ENCODE results near the gene DPF1.

The DPF1 gene

DNA sequence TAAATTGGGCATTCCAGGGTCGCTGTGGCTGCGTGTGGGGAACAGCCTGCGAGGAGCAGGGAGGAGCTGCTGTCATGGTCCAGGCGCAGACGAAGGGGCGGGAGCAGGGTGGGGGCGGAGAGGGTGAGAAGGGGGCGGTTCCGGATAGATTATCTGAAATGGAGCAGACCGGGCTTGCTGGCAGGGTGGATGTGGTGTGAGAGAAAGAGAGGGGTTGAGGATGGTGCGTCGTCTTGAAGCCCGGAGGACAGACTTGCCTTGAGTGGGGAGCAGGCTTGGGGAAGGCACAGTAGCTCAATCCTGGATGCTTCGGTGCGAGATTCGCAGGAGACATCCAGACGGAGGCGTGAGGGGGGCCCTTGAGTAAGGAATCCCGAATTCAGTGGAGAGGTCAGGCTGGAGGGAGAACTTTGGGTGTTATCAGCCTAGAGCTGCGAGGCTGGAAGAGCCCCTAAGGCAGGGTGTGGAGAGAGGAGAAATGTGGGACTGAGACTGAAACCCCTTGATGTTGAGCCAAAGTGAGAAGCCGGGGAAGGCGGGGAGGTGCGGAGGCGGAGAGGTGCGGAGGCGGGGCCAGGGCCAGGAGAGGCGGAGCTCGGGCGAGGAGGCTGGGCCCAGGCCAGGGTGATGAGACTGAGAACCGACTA is 40.6 kb downstream of the DPF1 start:
- H3K79me2 ChIP-seq (ENCODE audit: control insufficient read depth, insufficient read depth, low read length, unreplicated experiment) = no peaks in the 10 kb centered on the region
- H3K4me3 ChIP-seq (ENCODE audit: low read depth, low read length) = no peak overlapping the region
- no peak overlapping the region for H3K27ac ChIP-seq (ENCODE audit: low read depth, low read length)
- H3K4me1 ChIP-seq (ENCODE audit: control insufficient read depth, insufficient read depth, low read length, unreplicated experiment) = no peaks in the 10 kb centered on the region
- 0 out of 2 replicates have a peak, but pooled peaks cover 3% of the 10 kb centered on the region for H3K36me3 ChIP-seq (ENCODE audit: insufficient read depth, low read length)
- H2AFZ ChIP-seq (ENCODE audit: low read length, unreplicated experiment) = no peak overlapping the region
- H3K27me3 ChIP-seq (ENCODE audit: insufficient read depth, low read length) = no peaks in the 10 kb centered on the region

DNA sequence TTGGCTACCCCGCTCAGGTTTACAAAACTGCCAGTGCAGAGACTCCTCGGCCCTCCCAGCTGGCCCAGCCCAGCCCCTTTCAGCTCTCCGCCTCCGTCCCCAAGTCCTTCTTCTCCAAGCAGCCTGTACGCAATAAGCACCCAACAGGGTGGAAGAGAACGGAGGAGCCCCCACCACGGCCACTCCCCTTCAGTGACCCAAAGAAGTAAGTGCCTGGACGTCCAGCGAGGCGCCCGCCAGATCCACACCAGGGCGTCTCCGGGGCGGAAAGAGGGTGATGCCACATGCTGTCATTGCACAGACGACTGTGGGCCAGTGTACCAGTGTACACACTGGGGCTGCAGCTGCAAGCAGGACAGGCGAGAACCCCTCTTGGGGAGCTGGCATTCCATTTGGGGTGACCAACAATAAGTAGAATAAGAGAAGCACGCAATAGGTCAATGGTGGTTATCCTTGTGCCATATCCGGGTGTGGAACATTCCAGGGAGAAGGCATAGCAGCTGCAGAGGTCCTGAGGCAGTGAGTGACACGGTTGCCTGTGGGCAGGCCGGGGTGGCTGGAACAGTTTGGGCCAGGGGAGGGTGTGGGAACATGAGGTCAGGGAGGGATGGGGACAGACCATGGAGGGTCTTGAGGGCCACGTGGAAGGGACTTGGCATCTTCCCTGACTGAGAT is 41.3 kb downstream of the DPF1 start:
- no peaks in the 10 kb centered on the region for H3K27me3 ChIP-seq (ENCODE audit: insufficient read depth, low read length)
- no peaks in the 10 kb centered on the region for H3K79me2 ChIP-seq (ENCODE audit: control insufficient read depth, insufficient read depth, low read length, unreplicated experiment)
- H3K4me3 ChIP-seq (ENCODE audit: low read depth, low read length) = no peak overlapping the region
- H2AFZ ChIP-seq (ENCODE audit: low read length, unreplicated experiment) = no peak overlapping the region
- H3K4me1 ChIP-seq (ENCODE audit: control insufficient read depth, insufficient read depth, low read length, unreplicated experiment) = no peaks in the 10 kb centered on the region
- 0 out of 2 replicates have a peak, but pooled peaks cover 3% of the 10 kb centered on the region for H3K36me3 ChIP-seq (ENCODE audit: insufficient read depth, low read length)
- no peak overlapping the region for H3K27ac ChIP-seq (ENCODE audit: low read depth, low read length)

DNA sequence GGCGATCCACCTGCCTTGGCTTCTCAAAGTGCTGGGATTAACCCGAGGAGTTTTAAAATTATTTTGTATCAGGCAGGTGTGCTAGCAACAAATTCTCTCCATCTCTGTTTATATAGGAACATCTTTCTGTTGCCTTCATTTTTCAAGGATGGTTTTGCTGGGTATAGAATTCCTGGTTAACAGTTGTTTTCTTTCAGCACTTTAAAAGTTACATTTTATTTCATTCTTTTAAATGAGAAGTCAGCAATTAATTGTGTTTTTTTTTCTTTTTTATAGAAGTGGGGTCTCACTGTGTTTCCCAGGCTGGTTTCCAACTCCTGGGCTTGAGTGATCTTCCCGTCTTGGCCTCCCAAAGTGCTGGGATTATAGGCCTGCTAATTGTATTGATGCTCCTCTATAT is 44.0 kb downstream of the DPF1 start:
- no peak overlapping the region for H3K27ac ChIP-seq (ENCODE audit: low read depth, low read length)
- no peaks in the 10 kb centered on the region for H3K4me1 ChIP-seq (ENCODE audit: control insufficient read depth, insufficient read depth, low read length, unreplicated experiment)
- H3K36me3 ChIP-seq (ENCODE audit: insufficient read depth, low read length) = 0 out of 2 replicates have a peak, but pooled peaks cover 3% of the 10 kb centered on the region
- H3K4me3 ChIP-seq (ENCODE audit: low read depth, low read length) = no peak overlapping the region
- no peak overlapping the region for H2AFZ ChIP-seq (ENCODE audit: low read length, unreplicated experiment)
- no peaks in the 10 kb centered on the region for H3K27me3 ChIP-seq (ENCODE audit: insufficient read depth, low read length)
- no peaks in the 10 kb centered on the region for H3K79me2 ChIP-seq (ENCODE audit: control insufficient read depth, insufficient read depth, low read length, unreplicated experiment)

DNA sequence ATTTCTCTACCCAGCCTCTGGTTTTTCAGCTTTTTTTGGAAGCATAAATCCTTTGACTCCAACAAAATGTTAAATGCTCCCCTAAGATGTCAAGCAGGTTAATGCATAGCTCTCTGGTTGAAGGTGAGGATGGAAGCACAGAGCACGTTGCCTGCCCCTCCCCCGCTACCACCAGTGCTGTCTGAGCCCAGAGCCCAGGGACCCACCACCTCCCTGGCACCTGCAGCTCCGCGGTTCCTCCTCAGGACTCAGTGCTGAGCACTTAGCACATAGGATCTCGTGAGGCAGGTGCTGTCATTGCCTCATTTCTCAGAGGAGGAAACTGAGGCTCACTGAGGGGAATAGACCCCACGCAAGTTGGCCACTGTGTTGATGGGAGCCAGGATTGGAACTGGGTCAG is 48.6 kb downstream of the DPF1 start:
- Histone ChIP-seq H2AFZ (ENCODE audit: low read length, unreplicated experiment) (no peak overlapping the region), H3K27me3 (ENCODE audit: insufficient read depth, low read length) (no peaks in the 10 kb centered on the region), H3K4me3 (ENCODE audit: low read depth, low read length) (no peak overlapping the region), H3K36me3 (ENCODE audit: insufficient read depth, low read length) (0 out of 2 replicates have a peak, but pooled peaks cover 3% of the 10 kb centered on the region), H3K79me2 (ENCODE audit: control insufficient read depth, insufficient read depth, low read length, unreplicated experiment) (no peaks in the 10 kb centered on the region), H3K27ac (ENCODE audit: low read depth, low read length) (no peak overlapping the region), H3K4me1 (ENCODE audit: control insufficient read depth, insufficient read depth, low read length, unreplicated experiment) (no peaks in the 10 kb centered on the region)

DNA sequence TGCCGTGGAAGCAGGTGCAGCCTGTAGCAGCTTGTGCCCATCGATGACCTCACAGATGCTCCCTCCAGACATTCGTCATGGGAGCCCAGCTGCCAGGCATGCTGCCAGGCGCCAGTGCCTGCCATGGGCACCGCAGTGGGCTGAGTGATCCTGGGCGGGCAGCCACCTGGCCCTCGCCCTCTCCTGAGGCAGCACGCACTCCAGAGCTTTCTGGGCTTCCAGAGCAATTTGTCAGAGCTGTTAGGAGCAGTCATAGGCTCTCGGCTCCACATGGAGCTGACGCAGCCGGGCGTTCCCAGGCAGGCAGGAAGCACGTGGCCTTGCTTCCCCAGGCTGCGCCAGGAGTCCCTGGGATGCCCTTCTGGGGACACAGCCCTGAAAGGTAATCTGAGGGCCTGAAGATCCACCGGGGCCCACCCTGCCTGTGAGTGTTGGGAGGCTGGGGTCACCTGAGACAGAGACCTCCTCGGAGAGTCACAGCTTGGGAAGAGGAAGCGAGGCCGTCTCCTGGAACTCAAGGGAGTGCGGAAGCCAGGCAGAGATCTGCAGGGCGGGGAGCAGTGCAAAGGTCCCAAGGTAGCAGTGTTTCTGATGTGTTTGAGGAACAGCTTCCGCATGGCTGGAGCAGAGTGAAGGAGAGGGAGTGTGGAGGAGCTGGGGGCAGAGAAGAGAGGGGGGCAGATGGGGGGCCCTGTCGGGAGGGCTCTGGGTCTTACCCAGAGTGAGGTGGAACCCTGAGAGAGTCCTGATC is 50.6 kb downstream of the DPF1 start:
- Histone ChIP-seq H3K27ac (ENCODE audit: low read depth, low read length) (no peak overlapping the region), H2AFZ (ENCODE audit: low read length, unreplicated experiment) (no peak overlapping the region)

DNA sequence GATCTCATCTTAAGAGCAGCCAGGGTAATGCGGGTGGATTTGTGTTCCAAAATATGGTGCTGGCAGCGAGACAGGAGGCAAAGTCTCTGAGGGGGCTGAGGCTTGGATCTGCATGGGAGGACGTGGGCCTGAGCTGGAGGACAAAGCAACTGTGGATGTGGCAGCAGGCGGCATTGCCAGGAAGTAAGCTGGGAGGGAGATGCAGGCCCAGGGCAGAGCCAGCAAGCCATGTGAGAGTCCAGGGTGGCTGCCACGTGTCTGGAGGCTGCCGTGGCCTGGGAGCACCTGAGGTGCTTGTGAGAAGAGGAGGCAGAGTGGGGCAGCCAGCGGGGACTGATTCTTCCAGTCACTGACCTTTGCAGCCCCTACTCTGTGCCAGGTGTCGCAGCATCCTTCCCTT is 52.0 kb downstream of the DPF1 start:
- no peaks in the 10 kb centered on the region for H3K27me3 ChIP-seq (ENCODE audit: insufficient read depth, low read length)
- H3K4me3 ChIP-seq (ENCODE audit: low read depth, low read length) = no peak overlapping the region
- H3K27ac ChIP-seq (ENCODE audit: low read depth, low read length) = no peak overlapping the region
- no peaks in the 10 kb centered on the region for H3K79me2 ChIP-seq (ENCODE audit: control insufficient read depth, insufficient read depth, low read length, unreplicated experiment)
- no peaks in the 10 kb centered on the region for H3K36me3 ChIP-seq (ENCODE audit: insufficient read depth, low read length)
- H2AFZ ChIP-seq (ENCODE audit: low read length, unreplicated experiment) = no peak overlapping the region
- no peaks in the 10 kb centered on the region for H3K4me1 ChIP-seq (ENCODE audit: control insufficient read depth, insufficient read depth, low read length, unreplicated experiment)

More for the DNA sequence above, 50.6 kb downstream of the DPF1 start:
- H3K36me3 ChIP-seq (ENCODE audit: insufficient read depth, low read length) = no peaks in the 10 kb centered on the region
- no peaks in the 10 kb centered on the region for H3K27me3 ChIP-seq (ENCODE audit: insufficient read depth, low read length)
- H3K4me3 ChIP-seq (ENCODE audit: low read depth, low read length) = no peak overlapping the region
- no peaks in the 10 kb centered on the region for H3K79me2 ChIP-seq (ENCODE audit: control insufficient read depth, insufficient read depth, low read length, unreplicated experiment)
- H3K4me1 ChIP-seq (ENCODE audit: control insufficient read depth, insufficient read depth, low read length, unreplicated experiment) = no peaks in the 10 kb centered on the region

DNA sequence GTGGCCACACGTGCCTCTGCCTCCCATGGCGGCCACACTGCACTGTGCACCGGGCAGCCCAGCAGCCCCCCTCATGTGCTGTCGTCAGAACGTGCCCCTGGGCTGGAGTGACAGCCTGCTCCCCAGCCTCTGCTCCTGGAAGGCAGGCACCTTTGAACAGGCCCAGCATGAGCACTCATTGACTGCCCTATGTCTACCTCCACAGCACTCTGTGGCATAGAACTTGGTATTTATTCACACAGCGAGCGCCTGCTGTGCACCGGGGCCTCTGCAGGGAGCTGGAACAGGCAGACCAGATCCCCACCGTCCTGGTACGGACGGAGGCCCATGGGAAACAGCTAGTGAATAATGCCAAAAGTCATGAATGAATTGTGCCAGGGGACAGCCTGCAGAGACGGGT is 53.7 kb downstream of the DPF1 start:
- H3K4me3 ChIP-seq (ENCODE audit: low read depth, low read length) = no peak overlapping the region
- H3K4me1 ChIP-seq (ENCODE audit: control insufficient read depth, insufficient read depth, low read length, unreplicated experiment) = no peaks in the 10 kb centered on the region
- H2AFZ ChIP-seq (ENCODE audit: low read length, unreplicated experiment) = no peak overlapping the region
- no peaks in the 10 kb centered on the region for H3K27me3 ChIP-seq (ENCODE audit: insufficient read depth, low read length)
- H3K79me2 ChIP-seq (ENCODE audit: control insufficient read depth, insufficient read depth, low read length, unreplicated experiment) = no peaks in the 10 kb centered on the region
- H3K27ac ChIP-seq (ENCODE audit: low read depth, low read length) = no peak overlapping the region
- no peaks in the 10 kb centered on the region for H3K36me3 ChIP-seq (ENCODE audit: insufficient read depth, low read length)

DNA sequence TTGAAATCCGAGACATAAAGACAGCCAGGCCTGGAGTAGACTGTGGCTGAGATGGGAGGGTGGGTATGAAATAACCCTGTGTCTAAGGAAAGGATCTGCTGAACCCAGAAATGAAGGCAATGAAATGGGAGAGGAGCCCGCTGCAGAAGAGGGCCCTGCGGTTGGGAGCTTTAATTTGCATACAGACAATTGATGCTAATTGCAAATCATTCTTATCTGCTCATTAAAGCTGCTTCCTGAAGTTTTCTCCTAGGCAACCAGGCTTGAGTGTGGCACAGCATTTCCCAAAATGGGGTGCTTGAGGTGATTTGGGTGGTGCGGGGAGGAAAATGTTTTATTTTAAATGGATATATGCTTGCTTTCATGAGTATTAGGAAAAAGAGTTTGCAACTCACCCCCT is 55.4 kb downstream of the DPF1 start:
- H3K79me2 ChIP-seq (ENCODE audit: control insufficient read depth, insufficient read depth, low read length, unreplicated experiment) = no peaks in the 10 kb centered on the region
- no peak overlapping the region for H3K27ac ChIP-seq (ENCODE audit: low read depth, low read length)
- H3K4me1 ChIP-seq (ENCODE audit: control insufficient read depth, insufficient read depth, low read length, unreplicated experiment) = no peaks in the 10 kb centered on the region
- no peak overlapping the region for H2AFZ ChIP-seq (ENCODE audit: low read length, unreplicated experiment)
- H3K36me3 ChIP-seq (ENCODE audit: insufficient read depth, low read length) = no peaks in the 10 kb centered on the region
- H3K4me3 ChIP-seq (ENCODE audit: low read depth, low read length) = no peak overlapping the region
- H3K27me3 ChIP-seq (ENCODE audit: insufficient read depth, low read length) = no peaks in the 10 kb centered on the region

DNA sequence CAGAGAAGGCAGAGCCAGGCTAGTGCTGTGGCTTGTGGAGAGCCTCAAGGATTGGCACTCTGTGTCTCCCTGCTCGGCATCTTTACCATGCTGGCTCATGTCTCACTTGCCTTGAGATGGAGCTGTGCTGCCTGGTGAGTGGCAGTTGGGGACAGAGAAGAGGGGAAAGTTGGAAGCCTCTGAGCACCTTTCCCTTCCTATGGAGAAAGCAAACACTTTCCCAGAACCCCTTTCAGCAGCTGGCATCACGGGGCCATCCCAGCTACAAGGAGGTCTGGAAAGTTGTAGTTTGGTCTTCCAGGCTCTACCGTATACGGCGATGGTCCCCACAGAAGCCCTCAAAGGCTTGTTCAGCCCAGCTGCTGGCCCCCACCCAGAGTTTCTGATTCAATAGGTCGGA is 58.7 kb downstream of the DPF1 start:
- no peak overlapping the region for H3K4me3 ChIP-seq (ENCODE audit: low read depth, low read length)
- no peak overlapping the region for H2AFZ ChIP-seq (ENCODE audit: low read length, unreplicated experiment)
- no peaks in the 10 kb centered on the region for H3K4me1 ChIP-seq (ENCODE audit: control insufficient read depth, insufficient read depth, low read length, unreplicated experiment)
- H3K36me3 ChIP-seq (ENCODE audit: insufficient read depth, low read length) = peaks cover 7% of the 10 kb centered on the region; the same call in 1 of the 2 replicates
- H3K27ac ChIP-seq (ENCODE audit: low read depth, low read length) = no peak overlapping the region
- no peaks in the 10 kb centered on the region for H3K27me3 ChIP-seq (ENCODE audit: insufficient read depth, low read length)
- H3K79me2 ChIP-seq (ENCODE audit: control insufficient read depth, insufficient read depth, low read length, unreplicated experiment) = no peaks in the 10 kb centered on the region

DNA sequence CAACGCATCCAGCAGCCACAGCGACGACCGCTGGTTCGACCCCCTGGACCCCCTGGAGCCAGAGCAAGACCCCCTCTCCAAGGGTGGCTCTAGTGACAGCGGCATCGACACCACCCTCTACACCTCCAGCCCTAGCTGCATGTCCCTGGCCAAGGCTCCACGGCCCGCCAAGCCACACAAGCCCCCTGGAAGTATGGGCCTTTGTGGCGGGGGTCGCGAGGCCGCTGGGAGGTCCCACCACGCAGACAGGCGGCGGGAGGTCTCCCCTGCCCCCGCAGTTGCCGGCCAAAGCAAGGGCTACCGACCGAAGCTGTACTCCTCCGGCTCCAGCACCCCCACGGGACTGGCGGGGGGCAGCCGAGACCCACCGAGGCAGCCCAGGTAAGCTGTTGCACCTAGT is 59.5 kb downstream of the DPF1 start:
- peaks cover 7% of the 10 kb centered on the region; the same call in 1 of the 2 replicates for H3K36me3 ChIP-seq (ENCODE audit: insufficient read depth, low read length)

More for the DNA sequence above, 59.5 kb downstream of the DPF1 start:
- Histone ChIP-seq H3K27ac (ENCODE audit: low read depth, low read length) (no peak overlapping the region), H3K4me1 (ENCODE audit: control insufficient read depth, insufficient read depth, low read length, unreplicated experiment) (no peaks in the 10 kb centered on the region), H3K79me2 (ENCODE audit: control insufficient read depth, insufficient read depth, low read length, unreplicated experiment) (no peaks in the 10 kb centered on the region), H3K27me3 (ENCODE audit: insufficient read depth, low read length) (no peaks in the 10 kb centered on the region), H3K4me3 (ENCODE audit: low read depth, low read length) (no peak overlapping the region), H2AFZ (ENCODE audit: low read length, unreplicated experiment) (no peak overlapping the region)

Measured in ACC112 (cell line).